ENCODE measurements around the gene QSER1.

DNA sequence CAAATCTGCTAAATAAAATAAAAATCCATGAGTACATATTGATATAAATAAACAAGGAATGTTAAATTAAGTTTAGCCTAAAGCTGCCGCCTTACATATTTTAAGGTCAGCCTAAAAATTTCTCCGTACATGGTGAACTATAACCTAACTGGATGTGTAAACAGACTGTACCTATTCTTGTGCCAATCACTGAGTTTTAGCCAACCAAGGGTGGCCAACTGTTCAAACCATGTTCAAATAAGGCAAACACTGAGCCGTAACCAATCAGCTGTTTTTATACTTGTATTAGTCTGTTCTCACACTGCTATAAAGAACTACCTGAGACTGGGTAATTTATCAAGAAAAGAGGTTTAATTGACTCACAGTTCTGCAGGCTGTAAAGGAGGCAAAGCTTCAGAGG is 8.6 kb upstream of the QSER1 start:
- TF ChIP-seq, protein P1, sequence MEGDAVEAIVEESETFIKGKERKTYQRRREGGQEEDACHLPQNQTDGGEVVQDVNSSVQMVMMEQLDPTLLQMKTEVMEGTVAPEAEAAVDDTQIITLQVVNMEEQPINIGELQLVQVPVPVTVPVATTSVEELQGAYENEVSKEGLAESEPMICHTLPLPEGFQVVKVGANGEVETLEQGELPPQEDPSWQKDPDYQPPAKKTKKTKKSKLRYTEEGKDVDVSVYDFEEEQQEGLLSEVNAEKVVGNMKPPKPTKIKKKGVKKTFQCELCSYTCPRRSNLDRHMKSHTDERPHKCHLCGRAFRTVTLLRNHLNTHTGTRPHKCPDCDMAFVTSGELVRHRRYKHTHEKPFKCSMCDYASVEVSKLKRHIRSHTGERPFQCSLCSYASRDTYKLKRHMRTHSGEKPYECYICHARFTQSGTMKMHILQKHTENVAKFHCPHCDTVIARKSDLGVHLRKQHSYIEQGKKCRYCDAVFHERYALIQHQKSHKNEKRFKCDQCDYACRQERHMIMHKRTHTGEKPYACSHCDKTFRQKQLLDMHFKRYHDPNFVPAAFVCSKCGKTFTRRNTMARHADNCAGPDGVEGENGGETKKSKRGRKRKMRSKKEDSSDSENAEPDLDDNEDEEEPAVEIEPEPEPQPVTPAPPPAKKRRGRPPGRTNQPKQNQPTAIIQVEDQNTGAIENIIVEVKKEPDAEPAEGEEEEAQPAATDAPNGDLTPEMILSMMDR (IDR thresholded peaks at IDR 0.05) = no peak
- TF ChIP-seq POLR2AphosphoS5 (IDR thresholded peaks at IDR 0.05) = no peak

Measured in sigmoid colon (tissue), 4 donors.